Peyer's patch (tissue), 4 donors: ENCODE data around the gene ENPP6.

Experiments
- POLR2A ChIP-seq, 2 donors: fragments of 450-650 bp; IDR thresholded peaks; one replicate each; pipeline ENCODE4 v1.5.1; 2017; ENCODE audit warnings: antibody characterized with exemption in 2 of 2, mild to moderate bottlenecking in 2 of 2, moderate library complexity in 2 of 2
- TF ChIP-seq, protein P1 (sequence below), 6 experiments: fragments of 450-650 bp in 4 of 6; fragments of 200-600 bp in 2 of 6; sonication (generic) in 1 of 6; IDR thresholded peaks; one replicate each; pipeline ENCODE4 v1.5.1; 2017 to 2019; ENCODE audit warnings: antibody characterized with exemption in 6 of 6, mild to moderate bottlenecking in 3 of 6, moderate library complexity in 1 of 6

DNA sequence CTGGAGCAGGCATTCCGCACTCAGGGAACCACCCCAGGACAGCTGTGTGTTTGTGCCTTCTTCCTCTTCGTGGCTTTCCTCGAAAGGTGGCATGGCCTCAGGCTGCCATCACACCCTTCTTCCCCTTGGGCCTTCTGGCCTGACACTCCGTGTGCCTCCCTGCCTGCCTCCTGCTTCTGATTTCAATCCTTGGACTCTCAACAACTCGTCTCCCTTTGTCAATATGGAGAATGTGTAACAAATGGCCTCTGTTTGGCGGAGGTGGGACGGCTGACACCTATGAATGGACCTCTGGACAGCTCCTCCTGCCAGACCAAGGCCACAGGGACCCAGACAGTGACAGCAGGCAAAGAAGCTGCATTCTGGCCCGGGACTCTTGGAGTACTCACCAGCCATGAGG, 137.0 kb downstream of the ENPP6 start:
- TF ChIP-seq, protein P1, sequence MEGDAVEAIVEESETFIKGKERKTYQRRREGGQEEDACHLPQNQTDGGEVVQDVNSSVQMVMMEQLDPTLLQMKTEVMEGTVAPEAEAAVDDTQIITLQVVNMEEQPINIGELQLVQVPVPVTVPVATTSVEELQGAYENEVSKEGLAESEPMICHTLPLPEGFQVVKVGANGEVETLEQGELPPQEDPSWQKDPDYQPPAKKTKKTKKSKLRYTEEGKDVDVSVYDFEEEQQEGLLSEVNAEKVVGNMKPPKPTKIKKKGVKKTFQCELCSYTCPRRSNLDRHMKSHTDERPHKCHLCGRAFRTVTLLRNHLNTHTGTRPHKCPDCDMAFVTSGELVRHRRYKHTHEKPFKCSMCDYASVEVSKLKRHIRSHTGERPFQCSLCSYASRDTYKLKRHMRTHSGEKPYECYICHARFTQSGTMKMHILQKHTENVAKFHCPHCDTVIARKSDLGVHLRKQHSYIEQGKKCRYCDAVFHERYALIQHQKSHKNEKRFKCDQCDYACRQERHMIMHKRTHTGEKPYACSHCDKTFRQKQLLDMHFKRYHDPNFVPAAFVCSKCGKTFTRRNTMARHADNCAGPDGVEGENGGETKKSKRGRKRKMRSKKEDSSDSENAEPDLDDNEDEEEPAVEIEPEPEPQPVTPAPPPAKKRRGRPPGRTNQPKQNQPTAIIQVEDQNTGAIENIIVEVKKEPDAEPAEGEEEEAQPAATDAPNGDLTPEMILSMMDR (IDR thresholded peaks at IDR 0.05): no peak
- no peak for TF ChIP-seq POLR2A (IDR thresholded peaks at IDR 0.05)
